Measurements from ENCODE around the gene PLXNA1. TPM values are rescaled to one million over a fixed set of nuclear protein-coding genes. Genes with fewer than 3 reads are reported as not detected.

The PLXNA1 gene
- total RNA-seq, 1 experiment from 2014 or later = 30.3 TPM

GRCh38 chr3:127026036-127026435, 43.1 kb downstream of the PLXNA1 start:
- Histone ChIP-seq H3K4me3 (replicated peaks in 1 of 2; ENCODE audit: low read depth in 1 of 2, low read length in 2 of 2) (no peak overlapping the region), H3K79me2 (ENCODE audit: insufficient read depth, low read length) (no peaks in the 10 kb centered on the region), H3K36me3 (ENCODE audit: control insufficient read depth in 1 of 2, insufficient read depth in 2 of 2, low read length in 2 of 2) (peaks cover 14 to 15% of the 10 kb centered on the region in 2 experiments; a peak in 2 of 4 replicates), H3K9ac (ENCODE audit: low read length) (no peak overlapping the region), H3K27me3 (ENCODE audit: insufficient read depth, low read length) (no peaks in the 10 kb centered on the region), H3K9me2 (ENCODE audit: insufficient read depth) (no peaks in the 10 kb centered on the region), H4K20me1 (ENCODE audit: insufficient read depth) (no peaks in the 10 kb centered on the region), H3K4me1 (ENCODE audit: control insufficient read depth in 1 of 2, insufficient read depth in 2 of 2, low read length in 2 of 2) (no peaks in the 10 kb centered on the region), H3K9me3 (ENCODE audit: control insufficient read depth in 1 of 2, insufficient read depth in 1 of 2, low read depth in 1 of 2, low read length in 2 of 2) (no peaks in the 10 kb centered on the region), H2AFZ (ENCODE audit: low read depth, low read length, poor library complexity, severe bottlenecking) (no peak overlapping the region), H3K27ac (ENCODE audit: low read depth, low read length) (no peak overlapping the region), H3K4me2 (ENCODE audit: low read length) (no peak overlapping the region)
- BruUV-seq (replicated peaks) = no TSS peak
- intact Hi-C loops (cut with micrococcal nuclease) = no loop called here
- ChIA-PET POLR2A (no interaction called here), CTCF (no interaction called here), RAD21 (ENCODE audit: low non-redundant PET in 1 of 2, low total read pairs in 2 of 2, uncharacterized antibody in 2 of 2, unreplicated experiment in 2 of 2) (no interaction called here)
- no peak for TF ChIP-seq FOSL1 (IDR thresholded peaks at IDR 0.05; ENCODE audit: low read depth)
- TF ChIP-seq CEBPB (IDR thresholded peaks at IDR 0.05; ENCODE audit: low read depth) = no peak
- TF ChIP-seq EZH2phosphoT487 (IDR thresholded peaks at IDR 0.05; ENCODE audit: borderline replicate concordance) = no peak
- no peak for TF ChIP-seq SP1 (IDR thresholded peaks at IDR 0.05; ENCODE audit: low read depth)
- no peak for TF ChIP-seq POLR2A (IDR thresholded peaks at IDR 0.05; ENCODE audit: borderline replicate concordance, extremely low read depth, insufficient read depth, insufficient read length)
- no peak for TF ChIP-seq RAD21 (IDR thresholded peaks at IDR 0.05; ENCODE audit: low read depth)
- no peak for TF ChIP-seq ZNF274 (IDR thresholded peaks at IDR 0.05; ENCODE audit: low read depth, low read length)
- no peak for TF ChIP-seq JUND (IDR thresholded peaks at IDR 0.05)
- no peak for TF ChIP-seq ELF1 (IDR thresholded peaks at IDR 0.05; ENCODE audit: borderline replicate concordance, low read depth)
- TF ChIP-seq, protein P1, sequence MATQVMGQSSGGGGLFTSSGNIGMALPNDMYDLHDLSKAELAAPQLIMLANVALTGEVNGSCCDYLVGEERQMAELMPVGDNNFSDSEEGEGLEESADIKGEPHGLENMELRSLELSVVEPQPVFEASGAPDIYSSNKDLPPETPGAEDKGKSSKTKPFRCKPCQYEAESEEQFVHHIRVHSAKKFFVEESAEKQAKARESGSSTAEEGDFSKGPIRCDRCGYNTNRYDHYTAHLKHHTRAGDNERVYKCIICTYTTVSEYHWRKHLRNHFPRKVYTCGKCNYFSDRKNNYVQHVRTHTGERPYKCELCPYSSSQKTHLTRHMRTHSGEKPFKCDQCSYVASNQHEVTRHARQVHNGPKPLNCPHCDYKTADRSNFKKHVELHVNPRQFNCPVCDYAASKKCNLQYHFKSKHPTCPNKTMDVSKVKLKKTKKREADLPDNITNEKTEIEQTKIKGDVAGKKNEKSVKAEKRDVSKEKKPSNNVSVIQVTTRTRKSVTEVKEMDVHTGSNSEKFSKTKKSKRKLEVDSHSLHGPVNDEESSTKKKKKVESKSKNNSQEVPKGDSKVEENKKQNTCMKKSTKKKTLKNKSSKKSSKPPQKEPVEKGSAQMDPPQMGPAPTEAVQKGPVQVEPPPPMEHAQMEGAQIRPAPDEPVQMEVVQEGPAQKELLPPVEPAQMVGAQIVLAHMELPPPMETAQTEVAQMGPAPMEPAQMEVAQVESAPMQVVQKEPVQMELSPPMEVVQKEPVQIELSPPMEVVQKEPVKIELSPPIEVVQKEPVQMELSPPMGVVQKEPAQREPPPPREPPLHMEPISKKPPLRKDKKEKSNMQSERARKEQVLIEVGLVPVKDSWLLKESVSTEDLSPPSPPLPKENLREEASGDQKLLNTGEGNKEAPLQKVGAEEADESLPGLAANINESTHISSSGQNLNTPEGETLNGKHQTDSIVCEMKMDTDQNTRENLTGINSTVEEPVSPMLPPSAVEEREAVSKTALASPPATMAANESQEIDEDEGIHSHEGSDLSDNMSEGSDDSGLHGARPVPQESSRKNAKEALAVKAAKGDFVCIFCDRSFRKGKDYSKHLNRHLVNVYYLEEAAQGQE (IDR thresholded peaks at IDR 0.05; ENCODE audit: low read depth) = no peak
- TF ChIP-seq ZBTB33 (IDR thresholded peaks at IDR 0.05; ENCODE audit: extremely low read depth, insufficient replicate concordance, low read length) = no peak
- no peak for TF ChIP-seq EZH2 (IDR thresholded peaks at IDR 0.05)
- TF ChIP-seq, protein P2, sequence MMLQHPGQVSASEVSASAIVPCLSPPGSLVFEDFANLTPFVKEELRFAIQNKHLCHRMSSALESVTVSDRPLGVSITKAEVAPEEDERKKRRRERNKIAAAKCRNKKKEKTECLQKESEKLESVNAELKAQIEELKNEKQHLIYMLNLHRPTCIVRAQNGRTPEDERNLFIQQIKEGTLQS (IDR thresholded peaks at IDR 0.05) = no peak
- TF ChIP-seq ZFX (IDR thresholded peaks at IDR 0.05) = no peak
- TF ChIP-seq CBX3 (IDR thresholded peaks at IDR 0.05; ENCODE audit: low read depth) = no peak
- no peak for TF ChIP-seq POLR2AphosphoS5 (IDR thresholded peaks at IDR 0.05; ENCODE audit: low read depth, low read length)
- DNase-seq (ENCODE audit: low read depth, low spot score) = no peak
- no peak for ATAC-seq
